ENCODE results near the gene CLCN5. TPM values are rescaled to one million over a fixed set of nuclear protein-coding genes. Genes with fewer than 3 reads are reported as not detected.

Gene CLCN5
- total RNA-seq, 4 donors from 2014 or later: 5.3 to 8.0 (median 7.2) TPM

- no peak for DNase-seq
- no peak for TF ChIP-seq POLR2A (IDR thresholded peaks at IDR 0.05)
- peak; percentile 59 to 87 (median 72) for TF ChIP-seq CTCF (IDR thresholded peaks at IDR 0.05)
- WGBS, 2 donors: 13 to 27% methylated on average over 7 to 8 of the region's 8 CpGs
- intact Hi-C loops (cut with DNase I): no loop called here
- Histone ChIP-seq H3K9me3 (no peaks in the 10 kb centered on the region), H3K4me1 (no peaks in the 10 kb centered on the region), H3K36me3 (no peaks in the 10 kb centered on the region), H3K27me3 (no peaks in the 10 kb centered on the region), H3K27ac (no peak overlapping the region), H3K4me3 (no peak overlapping the region)
Measured at GRCh38 chrX:49915361-49916222, 6.8 kb upstream of the CLCN5 start.

- H3K36me3 ChIP-seq: no peaks in the 10 kb centered on the region
- DNase-seq: no peak
- no peak overlapping the region for H3K27ac ChIP-seq
- TF ChIP-seq CTCF (IDR thresholded peaks at IDR 0.05) (peak; percentile 50 to 81 (median 56)), POLR2A (IDR thresholded peaks at IDR 0.05) (no peak)
- intact Hi-C loops (cut with DNase I): no loop called here
- 14 to 22% methylated on average over 5 to 8 of the region's 8 CpGs for WGBS, 2 donors
- H3K4me1 ChIP-seq: peaks cover 0 to 19% (median 0%) of the 10 kb centered on the region in 3 donors
- no peaks in the 10 kb centered on the region for H3K27me3 ChIP-seq
- H3K9me3 ChIP-seq: no peaks in the 10 kb centered on the region
- no peak overlapping the region for H3K4me3 ChIP-seq
Measured at GRCh38 chrX:49919617-49920016, 2.8 kb upstream of the CLCN5 start.

GRCh38 chrX:49921109-49921508, 1.3 kb upstream of the CLCN5 start:
- H3K27me3 ChIP-seq: no peaks in the 10 kb centered on the region
- TF ChIP-seq POLR2A (IDR thresholded peaks at IDR 0.05): no peak
- TF ChIP-seq CTCF (IDR thresholded peaks at IDR 0.05): no peak
- H3K9me3 ChIP-seq: no peaks in the 10 kb centered on the region
- no peak overlapping the region for H3K4me3 ChIP-seq
- 83 to 88% methylated on average over 2 of the region's 2 CpGs for WGBS, 2 donors
- intact Hi-C loops (cut with DNase I): no loop called here
- DNase-seq: no peak
- peaks cover 0 to 19% (median 0%) of the 10 kb centered on the region in 3 donors for H3K4me1 ChIP-seq
- no peaks in the 10 kb centered on the region for H3K36me3 ChIP-seq
- no peak overlapping the region for H3K27ac ChIP-seq

- DNase-seq: no peak
- Histone ChIP-seq H3K36me3 (no peaks in the 10 kb centered on the region), H3K4me1 (peaks cover 0 to 19% (median 0%) of the 10 kb centered on the region in 3 donors), H3K9me3 (no peaks in the 10 kb centered on the region), H3K4me3 (no peak overlapping the region), H3K27ac (no peak overlapping the region), H3K27me3 (no peaks in the 10 kb centered on the region)
- 39% methylated on average over 2 of the region's 2 CpGs; no CpG with 5 or more reads in 1 of the 2 donors for WGBS, 2 donors
- TF ChIP-seq POLR2A (IDR thresholded peaks at IDR 0.05): no peak
- no peak for TF ChIP-seq CTCF (IDR thresholded peaks at IDR 0.05)
- intact Hi-C loops (cut with DNase I): no loop called here
Measured at GRCh38 chrX:49925176-49925575, 2.8 kb downstream of the CLCN5 start.

- TF ChIP-seq POLR2A (IDR thresholded peaks at IDR 0.05): no peak
- TF ChIP-seq CTCF (IDR thresholded peaks at IDR 0.05): no peak
- Histone ChIP-seq H3K9me3 (no peaks in the 10 kb centered on the region), H3K27me3 (no peaks in the 10 kb centered on the region), H3K4me3 (no peak overlapping the region), H3K36me3 (no peaks in the 10 kb centered on the region), H3K4me1 (no peaks in the 10 kb centered on the region), H3K27ac (no peak overlapping the region)
- WGBS, 2 donors: 21 to 56% methylated on average over 1 of the region's 1 CpG
- no peak for DNase-seq
- intact Hi-C loops (cut with DNase I): no loop called here
Measured at GRCh38 chrX:49930039-49930438, 7.6 kb downstream of the CLCN5 start.
